Ectodermal cell (in vitro differentiated cells): ENCODE measurements around the gene AGXT2.

Experiments
- H3K27ac ChIP-seq: 2 replicates; pipeline ENCODE4 v1.7.0; 2013; ENCODE audit warnings: mild to moderate bottlenecking, low read depth, low read length; ENCODE audit not compliant: insufficient read depth, poor library complexity, severe bottlenecking
- H3K27me3 ChIP-seq: 2 replicates; pipeline ENCODE4 v1.7.0; 2013; ENCODE audit warnings: mild to moderate bottlenecking, low read length; ENCODE audit not compliant: insufficient read depth, control insufficient read depth, poor library complexity, severe bottlenecking
- H3K36me3 ChIP-seq: one replicate; pipeline ENCODE4 v1.7.0; 2013; ENCODE audit warnings: low read length; ENCODE audit not compliant: control insufficient read depth, insufficient read depth
- H3K4me1 ChIP-seq: one replicate; pipeline ENCODE4 v1.7.0; 2013; ENCODE audit warnings: low read length; ENCODE audit not compliant: control insufficient read depth, insufficient read depth
- H3K4me3 ChIP-seq: 2 replicates; pipeline ENCODE4 v1.7.0; 2013; ENCODE audit warnings: low read depth, low read length, control low read depth; ENCODE audit not compliant: insufficient read depth
- H3K9me3 ChIP-seq: 2 replicates; pipeline ENCODE4 v1.7.0; 2013; ENCODE audit warnings: mild to moderate bottlenecking, low read length, moderate library complexity; ENCODE audit not compliant: control insufficient read depth
- WGBS, 2 experiments: methylation state at CpG; one replicate each; pipeline ENCODE4 v1.1.7; 2013; ENCODE audit warnings: missing lambda C conversion rate in 2 of 2; 5-methylcytosine and 5-hydroxymethylcytosine counted together

The AGXT2 gene

DNA sequence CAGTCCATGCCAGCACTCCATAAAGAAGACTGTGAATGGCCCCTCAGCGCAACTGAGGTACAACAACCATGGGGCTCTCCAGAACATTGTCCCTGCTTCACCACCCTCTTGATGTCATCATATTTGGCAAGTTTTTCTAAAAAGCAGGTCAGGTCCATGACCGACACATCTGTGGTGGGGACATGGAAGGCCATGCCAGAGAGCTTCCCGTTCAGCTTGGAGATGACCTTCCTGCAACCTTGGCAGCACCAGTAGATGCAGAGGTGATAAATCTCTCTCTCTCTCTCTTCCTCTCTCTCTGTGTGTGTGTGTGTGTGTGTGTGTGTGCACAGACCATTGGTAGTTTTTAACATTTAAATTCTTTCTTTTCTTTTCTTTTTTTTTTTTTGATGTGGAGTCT is 35.4 kb upstream of the AGXT2 start:
- WGBS, 2 experiments, result 91 to 96% methylated on average over 3 of the region's 3 CpGs
- H3K4me1 ChIP-seq, result no peaks in the 10 kb centered on the region

DNA sequence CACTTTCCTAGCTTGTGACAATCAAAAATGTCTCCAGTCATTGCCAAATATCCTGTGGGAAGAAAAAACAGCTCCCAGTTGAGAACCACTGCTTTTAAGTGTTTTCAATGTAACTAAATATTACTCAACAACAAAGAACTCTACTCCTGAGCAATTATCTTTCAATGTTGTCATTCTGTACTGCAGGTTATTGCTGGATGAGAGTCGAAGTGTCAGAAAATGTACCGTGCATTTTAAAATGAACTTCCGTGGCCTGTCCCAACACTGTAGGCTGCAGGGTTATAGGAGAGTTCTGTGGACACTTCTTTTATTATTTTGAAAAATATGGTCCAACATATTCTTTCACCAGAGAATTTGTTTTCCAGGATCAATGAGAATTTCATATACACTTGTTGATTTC is 34.8 kb upstream of the AGXT2 start:
- Histone ChIP-seq H3K4me1 (no peaks in the 10 kb centered on the region), H3K27me3 (no peaks in the 10 kb centered on the region), H3K36me3 (no peaks in the 10 kb centered on the region), H3K9me3 (no peaks in the 10 kb centered on the region), H3K27ac (no peak overlapping the region), H3K4me3 (no peak overlapping the region)
- 85 to 96% methylated on average over 3 of the region's 3 CpGs for WGBS, 2 experiments

More for the DNA sequence above, 35.4 kb upstream of the AGXT2 start:
- no peak overlapping the region for H3K4me3 ChIP-seq
- no peaks in the 10 kb centered on the region for H3K9me3 ChIP-seq
- H3K27ac ChIP-seq, result no peak overlapping the region
- H3K36me3 ChIP-seq, result no peaks in the 10 kb centered on the region
- no peaks in the 10 kb centered on the region for H3K27me3 ChIP-seq

DNA sequence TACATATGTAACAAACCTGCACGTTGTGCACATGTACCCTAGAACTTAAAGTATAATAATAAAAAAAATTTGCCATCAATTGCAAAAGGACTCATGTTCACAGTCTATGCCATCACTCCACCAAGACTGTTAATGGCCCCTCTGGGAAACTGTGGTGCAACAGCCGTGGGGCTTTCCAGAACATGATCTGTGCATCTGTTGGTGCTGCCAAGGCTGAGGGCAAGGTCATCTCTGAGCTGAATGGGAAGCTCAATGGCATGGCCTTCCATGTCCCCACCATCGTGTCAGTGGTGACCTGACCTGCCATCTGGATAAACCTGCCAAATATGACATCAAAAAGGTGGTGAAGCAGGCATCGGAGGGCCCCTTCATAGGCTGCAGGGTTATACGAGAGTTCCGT is 33.4 kb upstream of the AGXT2 start:
- Histone ChIP-seq H3K4me1 (no peaks in the 10 kb centered on the region), H3K27ac (no peak overlapping the region), H3K36me3 (no peaks in the 10 kb centered on the region), H3K27me3 (no peaks in the 10 kb centered on the region), H3K4me3 (no peak overlapping the region), H3K9me3 (no peaks in the 10 kb centered on the region)
- WGBS, 2 experiments, result 86 to 90% methylated on average over 5 to 6 of the region's 6 CpGs

DNA sequence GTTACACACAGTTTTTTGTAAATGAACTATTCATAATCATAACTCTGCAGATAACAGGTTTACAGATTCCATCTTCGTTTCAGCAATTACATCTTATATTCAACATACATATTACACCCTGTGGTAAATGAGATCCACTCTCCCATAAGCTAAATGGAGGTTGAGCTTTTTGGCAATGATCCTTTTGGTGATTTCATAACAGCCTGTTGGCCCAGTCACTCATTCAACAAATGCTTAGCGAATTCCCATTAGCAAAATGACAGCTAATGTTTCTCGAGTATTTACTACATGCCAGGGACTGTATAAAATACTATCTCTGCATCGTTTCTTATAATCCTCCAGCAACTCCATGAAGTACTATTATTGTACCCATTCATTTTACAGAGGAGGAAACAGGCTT is 25.4 kb upstream of the AGXT2 start:
- H3K4me1 ChIP-seq, result no peaks in the 10 kb centered on the region
- no peak overlapping the region for H3K27ac ChIP-seq
- no peaks in the 10 kb centered on the region for H3K9me3 ChIP-seq
- H3K27me3 ChIP-seq, result no peaks in the 10 kb centered on the region
- 87 to 99% methylated on average over 4 of the region's 4 CpGs for WGBS, 2 experiments
- H3K36me3 ChIP-seq, result no peaks in the 10 kb centered on the region
- no peak overlapping the region for H3K4me3 ChIP-seq

DNA sequence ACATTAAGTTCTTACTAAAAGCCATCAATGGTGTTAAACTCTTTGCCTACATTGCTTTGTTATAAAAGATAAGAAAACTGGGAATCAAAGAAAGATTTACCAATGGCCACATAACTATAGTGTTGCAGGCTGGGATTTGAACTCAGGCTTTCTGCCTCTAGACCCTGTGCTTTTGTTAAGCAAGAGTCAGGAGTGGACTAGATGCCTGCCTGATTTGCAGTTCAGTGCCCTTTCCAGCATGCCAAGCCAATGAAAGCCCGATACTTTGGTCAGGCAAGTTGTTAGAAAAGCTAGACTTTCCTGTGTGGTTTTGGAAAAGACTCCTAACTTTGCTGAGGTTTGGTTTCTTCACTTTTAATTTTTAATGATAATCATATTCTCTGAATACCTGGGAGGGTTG is 21.4 kb upstream of the AGXT2 start:
- Histone ChIP-seq H3K9me3 (no peaks in the 10 kb centered on the region), H3K27me3 (no peaks in the 10 kb centered on the region), H3K36me3 (no peaks in the 10 kb centered on the region), H3K27ac (no peak overlapping the region), H3K4me3 (no peak overlapping the region), H3K4me1 (no peaks in the 10 kb centered on the region)
- WGBS, 2 experiments, result 97 to 100% methylated on average over 1 of the region's 1 CpG

DNA sequence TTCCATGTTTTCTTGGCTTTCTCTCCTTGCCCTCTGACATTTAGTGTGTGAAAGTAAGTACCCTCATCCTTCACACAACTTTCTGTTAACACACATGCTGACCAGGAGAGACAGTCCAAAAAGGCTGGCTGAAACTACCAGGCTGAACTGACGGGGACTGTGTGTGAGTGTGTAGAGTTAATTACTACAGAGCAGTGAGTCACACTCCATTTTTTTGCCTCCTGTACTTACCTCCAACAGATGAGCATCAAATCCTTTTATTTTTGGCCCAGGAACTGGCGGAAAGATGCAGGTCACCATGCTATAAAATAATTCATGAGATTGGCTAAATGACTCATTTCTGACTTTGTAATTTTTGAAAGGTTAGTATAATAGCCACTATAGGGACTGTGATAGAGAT is 20.2 kb upstream of the AGXT2 start:
- Histone ChIP-seq H3K36me3 (no peaks in the 10 kb centered on the region), H3K4me1 (no peaks in the 10 kb centered on the region), H3K9me3 (no peaks in the 10 kb centered on the region), H3K27ac (no peak overlapping the region), H3K4me3 (no peak overlapping the region), H3K27me3 (no peaks in the 10 kb centered on the region)
- 77 to 90% methylated on average over 2 of the region's 2 CpGs for WGBS, 2 experiments

DNA sequence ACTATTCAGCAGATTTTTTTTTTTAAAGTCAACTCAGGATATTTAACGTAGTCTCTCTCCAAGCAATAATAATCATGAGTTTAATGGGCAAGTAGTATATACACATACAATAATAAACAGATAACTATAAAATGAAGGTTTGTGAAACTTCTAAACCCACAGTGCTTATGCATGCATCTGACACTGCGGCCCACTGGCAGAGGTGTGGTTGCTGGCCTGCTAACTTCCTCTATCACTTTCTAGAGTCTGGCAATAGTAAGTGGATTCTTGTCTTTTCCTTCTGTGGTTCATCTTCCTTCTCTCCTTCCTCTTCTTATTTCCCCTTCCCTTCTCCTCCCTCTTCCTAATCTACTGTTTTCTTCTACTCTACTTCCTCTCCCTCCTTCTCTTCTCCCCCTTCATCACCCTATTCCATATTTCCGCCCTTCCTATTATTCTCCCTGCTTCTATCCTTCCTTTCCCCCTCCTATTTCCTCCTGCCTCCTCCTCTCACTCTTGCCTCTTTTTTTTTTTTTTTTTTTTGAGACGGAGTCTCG is 18.6 kb upstream of the AGXT2 start:
- Histone ChIP-seq H3K4me1 (no peaks in the 10 kb centered on the region), H3K27me3 (no peaks in the 10 kb centered on the region), H3K9me3 (no peaks in the 10 kb centered on the region), H3K4me3 (no peak overlapping the region), H3K36me3 (no peaks in the 10 kb centered on the region), H3K27ac (no peak overlapping the region)
- 95% methylated on average over 3 to 4 of the region's 5 CpGs for WGBS, 2 experiments

DNA sequence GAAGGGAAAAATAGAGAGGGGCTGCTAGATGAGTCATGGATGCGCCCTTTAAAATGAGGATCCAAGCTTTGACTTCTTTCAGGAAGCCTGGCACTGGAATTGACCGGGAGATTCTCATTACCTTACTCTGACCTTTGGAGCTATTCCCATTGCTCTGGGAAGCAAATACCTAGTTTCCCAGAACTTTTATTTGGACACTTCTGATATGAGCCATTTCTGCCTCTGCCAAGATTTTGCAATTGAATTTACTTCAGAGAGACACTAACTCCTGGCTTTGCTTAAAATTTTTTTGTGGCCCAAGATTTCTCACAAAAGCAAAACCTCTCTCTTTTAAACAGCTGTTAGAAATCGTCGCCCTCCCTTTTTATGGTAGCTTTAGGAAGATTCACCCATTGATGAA is 15.7 kb upstream of the AGXT2 start:
- WGBS, 2 experiments, result 93 to 94% methylated on average over 4 of the region's 4 CpGs
- H3K9me3 ChIP-seq, result no peaks in the 10 kb centered on the region
- H3K27me3 ChIP-seq, result no peaks in the 10 kb centered on the region
- no peak overlapping the region for H3K4me3 ChIP-seq
- no peaks in the 10 kb centered on the region for H3K36me3 ChIP-seq
- H3K27ac ChIP-seq, result no peak overlapping the region
- no peaks in the 10 kb centered on the region for H3K4me1 ChIP-seq

DNA sequence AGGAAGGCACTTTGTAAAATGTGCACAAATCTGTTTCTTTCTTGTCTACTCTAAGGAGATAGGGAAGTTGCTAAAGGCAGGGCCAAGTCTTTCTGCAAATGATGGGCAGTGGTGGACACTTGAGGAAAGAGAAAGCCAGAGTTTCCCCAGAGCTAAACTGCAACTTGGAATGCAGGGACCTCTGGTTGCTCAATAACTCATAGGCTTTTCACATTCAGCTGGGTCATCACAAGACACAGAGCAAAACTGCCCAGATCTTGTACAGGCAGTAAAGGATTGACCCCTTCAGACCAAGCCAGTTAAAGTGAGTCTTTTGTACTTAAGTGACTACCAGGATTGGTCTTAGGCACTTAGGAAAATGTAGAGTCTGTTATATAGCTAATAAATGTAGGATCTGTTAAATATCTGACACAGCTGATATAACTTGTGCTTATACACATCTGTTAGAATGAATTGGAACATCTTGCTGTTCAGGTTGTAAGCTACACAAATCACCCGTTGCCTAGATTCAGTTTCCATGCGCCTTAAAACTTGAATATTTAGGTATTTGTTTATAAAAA is 13.5 kb upstream of the AGXT2 start:
- no peaks in the 10 kb centered on the region for H3K9me3 ChIP-seq
- H3K27me3 ChIP-seq, result no peaks in the 10 kb centered on the region
- no peak overlapping the region for H3K27ac ChIP-seq
- H3K4me3 ChIP-seq, result no peak overlapping the region
- no peaks in the 10 kb centered on the region for H3K36me3 ChIP-seq
- no peaks in the 10 kb centered on the region for H3K4me1 ChIP-seq
- WGBS, 2 experiments, result 100% methylated on average over 1 to 2 of the region's 2 CpGs

DNA sequence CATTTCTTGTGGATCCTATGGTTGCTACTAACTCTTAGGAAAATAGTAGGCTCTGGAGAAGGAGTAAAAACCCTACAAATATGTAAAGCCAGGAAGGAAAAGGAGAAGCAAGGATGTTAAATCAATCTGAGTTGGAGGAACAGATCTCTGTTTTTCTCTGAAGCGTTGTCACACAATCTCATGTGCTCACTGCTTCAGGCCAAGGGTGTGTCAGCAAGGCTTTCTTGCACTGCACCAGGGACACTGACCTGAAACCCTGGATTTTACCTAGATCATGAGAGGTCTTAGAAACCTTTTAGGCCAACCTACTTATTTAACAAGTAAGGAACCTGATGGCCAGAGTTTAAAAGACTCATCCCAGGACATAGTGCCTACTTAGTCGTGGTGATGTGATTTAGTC is 12.5 kb upstream of the AGXT2 start:
- Histone ChIP-seq H3K4me1 (no peaks in the 10 kb centered on the region), H3K36me3 (no peaks in the 10 kb centered on the region), H3K27me3 (no peaks in the 10 kb centered on the region), H3K27ac (no peak overlapping the region), H3K4me3 (no peak overlapping the region), H3K9me3 (no peaks in the 10 kb centered on the region)
- 91 to 95% methylated on average over 2 of the region's 2 CpGs for WGBS, 2 experiments

DNA sequence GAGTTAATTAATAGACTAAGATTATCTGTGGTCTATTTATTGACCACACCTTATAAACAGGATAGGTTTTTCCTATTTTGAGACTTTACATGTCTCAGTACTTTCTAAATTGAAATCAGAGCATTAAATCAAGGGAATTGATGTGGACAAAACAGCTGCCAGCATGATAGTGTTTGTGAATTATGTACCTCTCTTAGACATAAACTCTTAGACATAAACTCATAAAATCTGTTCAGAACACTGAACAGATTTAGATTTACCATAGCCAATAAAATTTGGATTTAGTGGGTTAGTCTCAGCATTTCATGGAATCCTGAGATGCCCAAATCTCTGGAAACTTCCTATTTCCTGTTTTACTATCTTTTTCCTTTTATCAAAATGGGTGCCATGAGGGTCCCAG is 11.5 kb upstream of the AGXT2 start:
- Histone ChIP-seq H3K36me3 (no peaks in the 10 kb centered on the region), H3K27ac (no peak overlapping the region), H3K4me3 (no peak overlapping the region), H3K9me3 (no peaks in the 10 kb centered on the region), H3K27me3 (no peaks in the 10 kb centered on the region), H3K4me1 (no peaks in the 10 kb centered on the region)
